Measurements from ENCODE around the gene EIF4H.
"Not testable (repeated sequence)": the region's sequence is repeated elsewhere in the genome, so short reads cannot be mapped to it uniquely, and the experiment has no call there.

EIF4H gene

GRCh38 chr7:74175340-74175739, 1.2 kb downstream of the EIF4H start:
- no peak for DNase-seq (ENCODE audit: low read depth)

GRCh38 chr7:74176555-74176954, 2.4 kb downstream of the EIF4H start:
- DNase-seq (ENCODE audit: low read depth): no peak

- no peak for DNase-seq (ENCODE audit: low read depth)
These were observed 4.5 kb downstream of the EIF4H start for GRCh38 chr7:74178632-74179031.

- DNase-seq (ENCODE audit: low read depth): no peak
These were observed 5.9 kb downstream of the EIF4H start for GRCh38 chr7:74179935-74180604.

GRCh38 chr7:74180866-74181265, 6.7 kb downstream of the EIF4H start:
- no peak for DNase-seq (ENCODE audit: low read depth)

- no peak for DNase-seq (ENCODE audit: low read depth)
These were observed 7.7 kb downstream of the EIF4H start for GRCh38 chr7:74181821-74182220.

DNA sequence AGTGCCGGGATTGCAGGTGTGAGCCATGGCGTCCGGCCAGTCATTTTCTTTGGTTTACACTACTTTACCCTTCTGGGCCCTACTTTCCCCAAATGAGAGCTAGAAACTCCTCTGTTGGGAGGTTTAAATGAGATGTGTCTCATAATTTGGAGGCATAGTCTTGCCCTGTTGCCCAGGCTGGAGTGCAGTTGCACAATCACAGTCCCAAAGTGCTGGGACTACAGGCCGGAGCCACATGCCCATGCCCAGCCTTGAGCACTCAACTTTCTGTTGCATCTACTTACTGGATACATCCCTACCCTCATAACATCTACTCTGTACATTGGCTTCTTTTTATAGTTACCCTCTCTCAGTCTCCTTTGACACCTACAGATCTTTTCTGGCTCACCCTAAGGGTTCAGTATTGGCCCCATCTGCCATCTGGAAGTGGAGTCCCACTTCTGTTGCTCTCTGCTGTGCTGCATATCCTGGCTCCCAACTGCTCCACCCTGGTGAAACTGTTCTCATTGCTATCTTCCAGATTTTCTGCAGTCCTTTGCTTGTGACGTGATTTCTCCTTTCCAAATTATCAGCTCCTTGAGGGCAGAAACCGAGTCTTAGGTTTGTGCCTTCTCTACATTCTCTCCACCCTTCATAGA, 8.4 kb downstream of the EIF4H start:
- DNase-seq (ENCODE audit: low read depth): no peak

DNA sequence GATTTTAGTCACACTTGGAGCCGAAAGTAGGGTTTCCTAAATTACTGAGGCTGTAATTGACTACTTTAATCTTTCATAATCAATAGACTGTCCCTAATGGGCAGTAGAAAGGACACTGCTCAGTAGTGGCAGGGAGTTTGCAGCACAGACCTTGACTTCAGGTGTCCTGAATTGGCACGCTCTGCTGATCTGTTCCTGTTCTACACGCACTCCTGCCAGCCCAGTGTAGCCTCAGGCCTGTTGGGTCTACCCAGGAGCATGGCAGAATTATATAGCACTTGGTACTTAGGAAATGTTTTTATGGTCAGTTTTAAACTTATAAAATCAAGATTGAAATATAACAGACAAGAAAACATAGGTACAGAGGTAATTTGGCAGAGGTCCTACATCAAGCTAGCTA, 9.0 kb downstream of the EIF4H start:
- no peak for DNase-seq (ENCODE audit: low read depth)

DNA sequence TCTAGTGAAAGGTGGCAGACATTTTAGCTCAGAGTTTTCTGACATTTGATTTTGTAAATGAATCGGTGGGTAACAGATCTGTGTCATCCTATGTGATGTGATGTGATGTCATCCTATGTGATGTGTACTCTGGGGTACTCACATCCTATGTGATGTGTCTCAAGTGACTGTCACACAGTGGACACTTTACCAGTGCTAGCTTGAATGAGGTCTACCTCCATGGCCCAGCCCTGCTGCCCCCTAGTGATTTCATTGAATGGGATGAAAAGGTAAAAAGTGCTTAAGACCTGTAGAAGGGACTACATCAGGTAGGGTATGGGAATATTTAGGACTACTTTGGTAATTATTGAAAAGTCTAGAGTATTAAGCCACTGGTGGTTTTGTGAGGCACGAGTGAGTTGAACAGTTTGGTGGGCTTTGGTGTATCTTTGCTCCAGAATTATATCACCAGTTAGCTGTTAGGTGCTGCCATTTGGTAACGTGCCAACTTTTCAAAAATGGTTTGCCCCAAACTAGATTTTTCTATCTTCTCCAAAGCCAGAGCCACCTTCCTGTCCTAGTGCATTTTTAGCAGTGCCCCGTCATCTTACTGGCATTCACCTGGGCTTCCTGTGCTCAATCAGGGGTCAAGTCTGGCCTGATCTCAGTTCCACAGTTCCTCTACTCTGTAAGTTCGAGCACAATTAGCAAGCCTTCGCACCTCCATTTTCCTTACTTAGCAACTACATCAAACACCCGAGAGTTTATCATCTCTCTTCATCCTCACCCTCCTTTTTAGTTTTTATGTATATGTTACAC, 9.7 kb downstream of the EIF4H start:
- no peak for DNase-seq (ENCODE audit: low read depth)

- DNase-seq (ENCODE audit: low read depth): no peak
These were observed 10.9 kb downstream of the EIF4H start for GRCh38 chr7:74185016-74185415.

DNA sequence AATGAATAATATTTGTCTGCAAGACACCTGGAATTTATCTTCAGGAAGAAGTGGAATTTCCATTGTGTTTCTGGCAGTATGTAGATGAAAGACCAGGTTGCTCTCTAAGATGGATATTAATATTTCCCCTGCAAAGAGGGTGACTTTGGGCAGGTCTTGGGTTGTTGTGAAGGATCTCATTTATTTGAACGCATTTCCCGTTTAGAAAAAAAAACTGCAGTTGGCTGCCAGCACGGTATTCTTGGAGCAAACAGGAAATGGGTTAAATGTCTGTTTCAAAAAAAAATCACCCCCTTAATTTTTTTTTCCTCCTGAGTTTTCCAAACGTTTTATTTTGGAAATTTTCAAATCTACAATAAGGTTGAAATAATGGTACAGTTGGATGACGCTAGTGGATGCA, 11.5 kb downstream of the EIF4H start:
- DNase-seq (ENCODE audit: low read depth): no peak

DNA sequence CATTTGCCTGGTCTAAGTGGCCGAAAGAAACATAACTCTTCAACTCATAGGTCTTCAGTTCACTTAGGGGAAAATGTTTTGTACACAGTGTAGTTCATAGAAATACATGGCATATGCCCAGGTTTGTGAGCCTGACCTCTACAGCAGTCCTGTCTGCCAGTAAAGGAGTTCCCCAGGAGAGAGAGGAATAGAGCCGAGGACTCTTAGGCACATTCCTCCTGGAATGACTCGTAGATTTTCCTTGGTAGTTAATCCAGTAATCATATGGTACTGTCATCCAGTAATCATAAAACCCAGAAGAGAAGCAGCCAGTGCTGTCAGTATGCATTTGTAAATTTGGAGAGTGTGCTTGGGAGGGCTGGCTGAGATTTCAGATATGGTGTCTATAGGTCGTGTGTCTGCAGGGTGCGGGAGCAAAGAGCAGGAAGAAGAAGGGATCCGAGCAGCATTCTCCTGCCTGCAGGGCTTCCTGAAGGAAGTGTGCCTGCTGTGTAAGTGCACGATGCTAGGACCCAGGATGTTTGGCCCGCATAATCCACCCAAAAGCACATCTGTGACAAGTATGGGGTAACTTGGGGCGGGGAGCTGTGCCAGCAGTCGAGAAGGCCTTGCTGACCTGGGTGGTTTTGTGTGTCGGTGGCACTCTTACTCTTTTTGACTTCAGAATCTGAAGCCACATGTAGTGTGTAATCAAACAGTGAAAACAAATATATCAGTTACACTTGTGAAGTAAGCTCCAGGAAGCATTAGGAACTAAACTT, 13.9 kb downstream of the EIF4H start:
- no peak for DNase-seq (ENCODE audit: low read depth)

DNA sequence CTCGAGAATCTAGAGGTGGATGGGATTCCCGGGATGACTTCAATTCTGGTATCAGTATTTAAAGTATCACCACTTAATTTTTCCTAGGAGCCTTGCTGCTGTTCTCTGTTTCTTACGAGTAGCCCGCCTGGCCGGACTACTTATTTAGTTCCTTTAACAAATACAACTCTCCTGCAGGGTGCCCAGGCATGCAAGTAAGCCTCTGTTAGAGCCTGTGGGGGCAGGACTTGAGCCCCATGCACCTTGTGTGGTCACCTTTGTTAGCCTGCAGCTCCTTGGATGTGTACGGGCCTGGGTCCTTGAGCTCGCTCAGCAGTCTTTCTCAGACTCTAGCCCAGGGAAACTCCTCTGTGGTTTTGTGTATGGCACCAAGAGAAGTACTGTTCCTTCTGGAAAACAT, 16.1 kb downstream of the EIF4H start:
- no peak for DNase-seq (ENCODE audit: low read depth)

GRCh38 chr7:74191231-74191630, 17.1 kb downstream of the EIF4H start:
- no peak for DNase-seq (ENCODE audit: low read depth)

DNA sequence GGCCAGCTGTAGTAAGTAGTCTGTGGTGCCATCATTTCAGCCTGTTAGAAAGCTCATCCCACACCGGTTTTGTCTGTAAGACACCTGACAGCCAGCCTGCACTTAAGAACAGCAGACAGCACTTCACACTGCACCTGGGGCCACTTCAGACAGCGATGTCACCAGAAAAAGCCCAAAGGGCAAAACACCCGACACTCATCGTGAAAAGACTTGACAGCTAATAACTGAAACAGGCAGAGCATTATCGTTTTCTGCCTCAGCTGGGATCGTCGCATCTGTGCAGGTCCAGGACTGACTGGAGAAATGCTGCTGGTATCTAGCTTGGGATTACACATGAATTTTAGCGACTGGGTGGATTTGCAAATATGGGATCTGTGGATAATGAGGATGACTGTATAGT, 18.9 kb downstream of the EIF4H start:
- no peak for DNase-seq (ENCODE audit: low read depth)

GRCh38 chr7:74193913-74194312, 19.8 kb downstream of the EIF4H start:
- DNase-seq (ENCODE audit: low read depth): no peak

DNA sequence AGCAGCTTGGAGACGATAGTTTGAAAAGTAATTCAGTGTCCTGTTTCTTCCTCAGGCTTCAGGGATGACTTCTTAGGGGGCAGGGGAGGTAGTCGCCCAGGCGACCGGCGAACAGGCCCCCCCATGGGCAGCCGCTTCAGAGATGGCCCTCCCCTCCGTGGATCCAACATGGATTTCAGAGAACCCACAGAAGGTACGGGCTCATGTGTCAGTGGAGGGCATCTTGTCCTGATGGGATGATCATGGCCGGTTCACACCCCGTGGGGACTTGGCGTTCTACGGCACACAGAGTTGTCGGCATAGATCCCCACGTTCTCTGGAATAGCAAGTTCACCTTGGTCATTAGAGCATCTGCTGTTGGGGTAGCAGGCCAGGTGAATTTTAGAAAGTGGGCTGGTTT, 20.5 kb downstream of the EIF4H start:
- no peak for DNase-seq (ENCODE audit: low read depth)

GRCh38 chr7:74195139-74195860, 21.1 kb downstream of the EIF4H start:
- not testable (repeated sequence) for DNase-seq (ENCODE audit: low read depth)

DNA sequence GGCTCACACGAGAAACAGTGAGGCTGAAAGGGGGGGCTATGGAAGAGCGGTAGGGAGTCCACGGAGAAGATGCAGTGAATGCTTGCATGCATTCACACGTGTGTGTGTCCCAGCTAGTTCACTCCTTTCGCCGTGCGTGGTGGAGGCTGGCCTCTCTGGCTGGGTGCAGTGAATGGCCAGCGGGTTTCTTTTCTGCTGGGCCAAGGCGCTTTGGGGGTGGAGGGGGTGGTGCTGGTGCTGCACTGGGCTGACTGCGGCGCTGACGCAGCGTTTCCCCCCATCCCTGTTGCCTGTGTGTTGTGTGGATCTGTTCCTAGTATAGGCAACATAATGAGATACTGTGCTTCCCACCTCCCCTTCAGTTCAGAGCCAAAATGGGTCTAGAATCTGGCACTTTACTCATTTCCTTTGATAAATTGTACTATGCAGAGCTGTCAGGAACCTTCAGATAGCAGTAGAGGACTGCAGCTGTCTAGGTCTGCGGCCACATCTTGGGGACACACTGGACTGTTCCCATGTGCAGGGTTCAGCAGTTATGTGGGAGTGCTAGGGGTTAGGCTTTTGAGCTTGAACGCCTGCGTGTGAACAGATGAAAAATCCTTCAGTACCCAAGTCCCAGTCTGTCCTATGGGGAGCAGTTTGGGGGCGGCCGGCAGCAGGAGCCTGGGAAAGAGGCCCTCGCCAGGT, 22.0 kb downstream of the EIF4H start:
- not testable (repeated sequence) for DNase-seq (ENCODE audit: low read depth)

- DNase-seq (ENCODE audit: low read depth): no peak
These were observed 23.4 kb downstream of the EIF4H start for GRCh38 chr7:74197449-74198124.

Data from stimulated activated CD8-positive, alpha-beta memory T cell treated with anti-CD3 and anti-CD28 coated beads, Interleukin-15, amount 100 ng/mL, for 1 hour (primary cell).